GM18867 (cell line): ENCODE results near the gene FNDC3A.
"Not testable (repeated sequence)": the region's sequence is repeated elsewhere in the genome, so short reads cannot be mapped to it uniquely, and the experiment has no call there.

Experiments
- ATAC-seq: cut with Tn5 transposase; IDR thresholded peaks from one replicate; pipeline ENCODE4 v1.9.1; 2021; ENCODE audit warnings: mild to moderate bottlenecking, moderate library complexity; ENCODE audit not compliant: unreplicated experiment

The FNDC3A gene

DNA sequence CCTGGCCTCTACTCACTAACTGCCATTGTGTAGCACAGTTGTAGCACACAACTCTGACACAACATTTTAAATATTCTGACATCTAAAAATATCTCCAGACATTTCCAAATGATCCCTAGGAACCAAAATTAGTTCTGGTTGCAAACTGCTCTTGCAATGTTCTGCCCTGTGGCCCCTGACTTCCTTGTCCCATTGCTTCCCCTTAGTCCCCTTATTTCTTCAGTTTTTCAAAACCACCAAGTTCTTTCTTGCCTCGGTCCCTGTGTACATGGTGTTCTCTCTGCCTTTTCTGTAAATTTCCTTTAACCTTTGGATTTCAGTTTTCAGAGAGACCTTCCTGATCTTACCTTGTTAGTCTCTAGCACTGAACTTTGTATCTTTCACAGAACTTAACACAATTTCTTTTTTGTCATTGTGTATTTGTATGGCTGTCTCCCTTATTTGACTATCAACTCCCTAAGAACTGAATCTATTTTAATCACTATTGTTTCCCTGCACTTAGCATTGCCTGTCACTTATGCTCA is 156.8 kb downstream of the FNDC3A start:
- ATAC-seq: no peak

GRCh38 chr13:49134305-49134704 is 158.6 kb downstream of the FNDC3A start:
- ATAC-seq: no peak

DNA sequence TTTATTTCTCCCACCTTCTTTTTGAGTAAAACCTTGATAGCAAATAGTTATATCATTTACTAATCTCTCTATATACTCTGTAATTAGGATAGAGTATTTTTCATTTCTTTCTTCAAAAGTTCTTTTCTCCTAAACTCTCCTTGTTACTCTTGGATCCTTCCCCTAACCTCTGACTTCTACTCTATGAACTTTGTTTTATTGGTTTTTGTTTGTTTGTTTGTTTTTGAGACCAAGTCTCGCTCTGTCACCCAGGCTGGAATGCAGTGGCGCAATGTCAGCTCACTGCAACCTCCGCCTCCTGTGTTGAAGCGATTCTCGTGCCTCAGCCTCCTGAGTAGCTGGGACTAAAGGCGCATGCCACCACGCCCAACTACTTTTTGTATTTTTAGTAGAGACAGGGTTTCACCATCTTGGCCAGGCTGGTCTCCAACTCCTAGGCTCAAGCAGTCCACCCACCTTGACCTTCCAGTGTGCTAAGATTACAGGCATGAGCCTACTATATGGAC is 161.5 kb downstream of the FNDC3A start:
- ATAC-seq: not testable (repeated sequence)

DNA sequence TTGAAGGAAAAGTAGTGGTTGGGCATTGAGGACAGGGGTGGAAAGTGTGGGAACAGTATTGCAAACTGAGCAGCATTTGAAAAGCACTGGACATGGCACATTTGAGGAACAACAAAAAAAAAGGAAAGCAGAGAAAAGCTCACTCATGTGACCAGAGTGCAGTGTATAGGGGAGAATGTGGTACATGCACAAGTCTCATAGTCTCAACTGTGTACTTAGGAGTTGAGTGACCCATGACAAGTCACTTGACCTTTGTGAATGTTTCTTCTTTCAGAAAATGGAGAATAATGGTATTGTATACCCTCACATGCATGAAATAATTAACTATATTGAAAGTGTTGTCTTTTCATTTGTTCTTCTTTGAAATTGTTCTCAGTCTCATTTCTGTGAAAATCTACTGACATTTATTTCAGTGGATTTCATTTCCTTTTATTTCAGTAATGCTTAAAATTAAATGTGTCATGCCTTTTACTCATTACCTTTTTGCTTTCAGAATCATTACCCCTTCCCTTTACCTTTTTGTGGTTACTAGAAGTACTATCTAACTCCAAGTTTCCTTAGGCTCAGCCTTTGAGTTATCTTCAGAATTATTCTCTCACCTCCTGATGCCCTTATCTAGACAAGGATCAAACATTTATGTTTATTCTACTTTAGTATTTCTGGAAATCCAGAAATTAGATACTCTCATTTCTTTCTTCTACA is 165.3 kb downstream of the FNDC3A start:
- ATAC-seq: no peak

DNA sequence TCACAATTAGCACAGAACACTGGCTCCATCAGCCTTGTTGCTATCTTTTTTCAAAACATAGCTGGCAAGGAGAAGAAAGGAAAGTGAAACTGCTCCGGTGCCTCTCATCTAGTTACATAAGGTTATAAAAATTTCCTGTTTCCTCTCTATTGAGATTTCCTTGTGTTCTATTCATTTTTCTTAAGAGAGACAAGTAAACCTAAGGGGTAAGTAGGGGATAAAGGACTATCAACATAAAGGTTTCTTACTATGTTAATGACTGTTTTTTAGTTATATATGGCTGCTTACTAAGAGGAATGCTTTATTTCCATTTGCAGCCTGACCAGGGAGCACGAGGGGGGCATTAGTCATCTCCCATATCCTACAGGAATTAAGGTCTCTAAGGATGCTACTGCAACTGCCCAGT is 171.2 kb downstream of the FNDC3A start:
- no peak for ATAC-seq

DNA sequence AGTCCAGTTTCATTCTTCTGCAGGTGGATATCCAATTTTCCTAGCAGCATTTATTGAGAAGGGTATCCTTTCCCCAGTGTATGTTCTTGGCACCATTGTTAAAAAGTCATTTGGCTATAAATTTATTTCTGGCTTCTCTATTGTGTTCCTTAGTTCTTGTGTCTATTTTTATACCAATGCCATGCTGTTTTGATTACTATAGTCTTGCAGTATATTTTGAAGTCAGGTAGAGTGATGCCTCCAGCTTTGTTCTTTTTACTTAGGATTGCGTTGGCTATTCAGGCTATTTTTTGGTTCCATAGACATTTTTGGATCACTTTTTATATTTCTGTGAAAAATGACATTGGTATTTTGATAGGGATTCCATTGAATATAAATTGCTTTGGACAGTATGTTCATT is 172.7 kb downstream of the FNDC3A start:
- ATAC-seq: no peak

DNA sequence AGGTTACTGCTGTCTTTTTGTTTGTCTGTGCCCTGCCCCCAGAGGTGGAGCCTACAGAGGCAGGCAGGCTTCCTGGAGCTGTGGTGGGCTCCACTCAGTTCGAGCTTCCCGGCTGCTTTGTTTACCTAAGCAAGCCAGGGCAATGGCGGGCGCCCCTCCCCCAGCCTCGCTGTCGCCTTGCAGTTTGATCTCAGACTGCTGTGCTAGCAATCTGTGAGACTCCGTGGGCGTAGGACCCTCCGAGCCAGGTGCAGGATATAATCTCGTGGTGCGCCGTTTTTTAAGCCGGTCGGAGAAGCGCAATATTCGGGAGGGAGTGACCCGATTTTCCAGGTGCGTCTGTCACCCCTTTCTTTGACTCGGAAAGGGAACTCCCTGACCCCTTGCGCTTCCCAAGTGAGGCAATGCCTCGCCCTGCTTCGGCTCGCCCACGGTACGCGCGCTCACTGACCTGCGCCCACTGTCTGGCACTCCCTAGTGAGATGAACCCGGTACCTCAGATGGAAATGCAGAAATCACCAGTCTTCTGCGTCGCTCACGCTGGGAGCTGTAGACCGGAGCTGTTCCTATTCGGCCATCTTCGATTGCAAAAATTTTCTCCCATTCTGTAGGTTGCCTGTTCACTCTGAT is 182.4 kb downstream of the FNDC3A start:
- ATAC-seq: not testable (repeated sequence)

DNA sequence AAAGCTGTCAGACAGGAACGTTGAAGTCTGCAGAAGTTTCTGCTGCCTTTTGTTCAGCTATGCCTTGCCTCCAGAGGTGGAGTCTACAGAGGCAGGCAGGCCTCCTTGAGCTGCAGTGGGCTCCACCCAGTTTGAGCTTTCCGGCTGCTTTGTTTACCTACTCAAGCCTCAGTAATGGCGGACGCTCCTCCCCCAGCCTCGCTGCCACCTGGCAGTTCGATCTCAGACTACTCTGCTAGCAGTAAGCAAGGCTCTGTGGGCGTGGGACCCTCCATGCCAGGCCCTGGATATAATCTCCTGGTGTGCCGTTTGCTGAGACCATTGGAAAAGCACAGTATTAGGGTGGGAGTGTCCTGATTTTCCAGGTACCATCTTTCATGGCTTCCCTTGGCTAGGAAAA is 187.4 kb downstream of the FNDC3A start:
- not testable (repeated sequence) for ATAC-seq

DNA sequence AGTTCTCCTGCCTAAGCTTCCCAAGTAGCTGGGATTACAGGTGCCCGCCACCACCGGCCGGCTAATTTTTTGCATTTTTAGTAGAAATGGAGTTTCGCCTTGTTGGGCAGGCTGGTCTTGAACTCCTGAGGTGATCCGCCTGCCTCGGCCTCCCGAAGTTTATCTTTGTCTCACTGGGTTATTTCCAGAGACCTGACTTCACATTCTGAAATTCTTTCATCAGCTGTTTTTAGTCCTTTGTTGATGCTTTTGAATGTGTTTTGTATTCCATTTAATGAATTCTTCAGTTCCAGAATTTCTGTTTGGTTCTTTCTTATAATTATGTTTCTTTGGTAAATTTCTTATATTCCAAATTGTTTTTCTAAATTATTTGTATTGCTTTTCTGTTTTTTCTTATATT is 189.0 kb downstream of the FNDC3A start:
- ATAC-seq: no peak

DNA sequence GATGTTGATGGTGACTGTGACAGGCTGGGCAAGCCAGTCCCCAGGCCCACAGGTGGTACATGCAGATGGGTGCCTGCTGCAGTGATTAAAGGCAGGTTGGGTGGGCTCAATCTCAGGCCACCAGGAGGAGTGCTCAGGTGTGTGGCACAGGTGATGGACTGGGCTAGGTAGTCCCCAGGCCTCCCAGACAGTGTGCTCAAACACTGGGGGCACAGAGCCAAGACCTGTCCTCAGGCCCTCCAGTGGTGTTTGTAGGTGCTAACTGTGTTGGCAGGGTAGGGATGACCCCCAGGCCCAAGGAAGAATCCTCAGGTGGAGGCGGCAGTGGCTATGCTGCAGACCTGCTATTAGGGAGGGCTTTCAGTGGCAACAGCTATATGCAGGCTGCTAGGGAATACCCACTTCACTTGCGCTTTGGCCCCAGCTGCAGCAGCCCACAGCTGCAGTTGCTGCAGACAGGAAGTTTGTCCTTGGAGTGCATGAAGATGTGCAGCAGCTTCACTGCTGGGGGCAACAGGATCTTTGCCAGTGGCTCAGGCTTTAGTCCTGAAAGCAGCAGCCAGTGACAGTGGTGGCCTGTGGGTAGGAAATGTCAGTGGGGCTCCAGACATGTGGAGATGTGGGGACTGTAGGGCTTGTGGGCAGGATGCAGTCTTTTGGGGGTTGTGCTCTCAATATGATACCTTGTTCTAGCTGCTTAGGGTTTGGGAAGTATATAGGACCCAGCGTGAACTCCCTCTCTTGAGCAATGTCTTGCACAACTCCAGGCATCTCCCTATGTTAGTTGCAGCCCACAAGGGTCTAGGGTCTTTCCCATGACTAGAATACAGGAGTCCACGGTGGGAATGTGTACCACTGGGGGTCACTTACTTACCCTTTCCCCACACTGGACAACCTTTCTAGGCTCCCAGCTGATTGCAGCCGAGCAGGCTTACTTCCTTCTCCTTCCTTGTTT is 190.4 kb downstream of the FNDC3A start:
- no peak for ATAC-seq

DNA sequence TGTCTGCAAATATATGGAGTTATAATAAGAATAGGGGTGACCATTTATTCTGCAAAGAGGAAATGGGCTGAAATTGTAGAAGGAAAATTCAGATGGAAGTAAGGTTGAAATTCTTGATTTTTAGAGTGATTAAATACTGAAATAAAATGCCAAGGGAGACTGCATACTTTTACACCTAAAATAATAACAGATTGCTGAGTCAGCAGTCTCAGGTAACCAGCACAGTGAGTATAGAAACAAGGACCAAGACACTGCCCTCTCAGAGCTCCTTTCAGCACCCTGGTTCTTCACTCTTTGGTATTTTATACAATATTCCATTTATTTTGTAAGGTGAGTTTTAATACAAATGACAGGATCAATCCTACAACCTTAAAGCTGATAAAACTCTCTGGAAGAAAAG is 195.6 kb downstream of the FNDC3A start:
- no peak for ATAC-seq

- no peak for ATAC-seq
These were observed 208.1 kb downstream of the FNDC3A start for GRCh38 chr13:49183672-49184325.

GRCh38 chr13:49184621-49185020 is 208.9 kb downstream of the FNDC3A start:
- no peak for ATAC-seq

- no peak for ATAC-seq
These were observed 209.6 kb downstream of the FNDC3A start for GRCh38 chr13:49185264-49185663.

DNA sequence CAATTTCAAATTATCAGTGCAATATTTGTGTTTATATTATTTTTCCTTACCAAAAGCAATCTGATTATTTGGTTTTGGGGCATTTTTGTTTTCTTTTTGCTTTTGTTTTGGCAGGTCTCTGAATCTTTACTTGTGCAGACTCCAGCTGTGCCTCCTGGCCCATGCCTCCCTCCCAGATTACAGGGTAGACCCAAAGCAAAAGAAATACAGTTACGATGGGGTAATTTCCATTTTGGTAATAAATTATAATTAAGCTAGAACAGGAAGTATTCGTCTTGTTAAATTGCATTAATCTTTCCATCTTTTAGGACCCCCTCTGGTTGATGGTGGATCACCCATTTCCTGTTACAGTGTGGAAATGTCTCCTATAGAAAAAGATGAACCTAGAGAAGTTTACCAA is 215.2 kb downstream of the FNDC3A start:
- no peak for ATAC-seq

DNA sequence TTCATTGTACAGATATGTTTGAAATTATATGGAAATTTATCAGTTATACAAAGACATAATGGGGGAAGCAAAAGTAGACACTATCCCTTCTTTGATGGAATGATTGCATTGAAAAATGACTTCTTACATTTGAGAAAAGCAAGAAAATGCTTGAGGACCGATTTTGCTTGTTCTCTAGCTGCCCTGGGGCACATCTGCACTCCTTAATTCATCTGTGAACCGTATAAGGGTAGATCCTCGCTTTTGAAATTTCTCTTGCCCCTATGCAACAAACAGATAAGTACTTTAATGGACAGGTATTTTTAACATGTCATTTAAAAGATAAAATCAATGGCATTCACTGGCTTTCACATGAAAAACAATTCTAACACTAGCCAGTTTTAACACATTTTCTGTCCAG is 230.9 kb downstream of the FNDC3A start:
- ATAC-seq: no peak

GRCh38 chr13:49208619-49209018 is 232.9 kb downstream of the FNDC3A start:
- ATAC-seq: no peak

GRCh38 chr13:49210114-49210513 is 234.4 kb downstream of the FNDC3A start:
- no peak for ATAC-seq

- ATAC-seq: no peak
These were observed 235.0 kb downstream of the FNDC3A start for GRCh38 chr13:49210669-49211068.

- no peak for ATAC-seq
These were observed 237.8 kb downstream of the FNDC3A start for GRCh38 chr13:49213539-49213938.
